ENCODE data around the gene TSEN34. TPM values are rescaled to one million over a fixed set of nuclear protein-coding genes. Genes with fewer than 3 reads are reported as not detected.
"Not testable (repeated sequence)": the region's sequence is repeated elsewhere in the genome, so short reads cannot be mapped to it uniquely, and the experiment has no call there.

TSEN34 gene
- total RNA-seq, 4 donors from 2014 or later, result 42.7 to 76.3 (median 69.1) TPM

- WGBS, result 79% methylated on average over 12 of the region's 12 CpGs
- H3K9me3 ChIP-seq, result no peaks in the 10 kb centered on the region
- H3K36me3 ChIP-seq, result peaks cover 20% of the 10 kb centered on the region
- H3K27ac ChIP-seq, result no peak overlapping the region
- no peak overlapping the region for H3K4me3 ChIP-seq
- peak in 1 of 2 donors; percentile 59 for DNase-seq (ENCODE audit: low spot score in 2 of 2)
- H3K4me1 ChIP-seq, result peaks cover 33% of the 10 kb centered on the region
- no peaks in the 10 kb centered on the region for H3K27me3 ChIP-seq
- TF ChIP-seq EP300 (IDR thresholded peaks at IDR 0.05), result no peak
- no peak for TF ChIP-seq CTCF (IDR thresholded peaks at IDR 0.05)
- TF ChIP-seq POLR2A (IDR thresholded peaks at IDR 0.05), result no peak
- no peak for TF ChIP-seq POLR2AphosphoS5 (IDR thresholded peaks at IDR 0.05)
These were observed 20.1 kb downstream of the TSEN34 start for GRCh38 chr19:54211235-54211634.

GRCh38 chr19:54214217-54214616 lies 23.1 kb downstream of the TSEN34 start:
- H3K9me3 ChIP-seq; H3K27me3 ChIP-seq; H3K4me1 ChIP-seq; H3K4me3 ChIP-seq; DNase-seq (ENCODE audit: low spot score in 2 of 2); H3K36me3 ChIP-seq; H3K27ac ChIP-seq: not testable (repeated sequence)
- WGBS, result 56% methylated on average over 4 of the region's 5 CpGs

- WGBS, result 94% methylated on average over 15 of the region's 19 CpGs
- not testable (repeated sequence) for H3K27ac ChIP-seq; H3K9me3 ChIP-seq; H3K4me3 ChIP-seq; DNase-seq (ENCODE audit: low spot score in 2 of 2); H3K4me1 ChIP-seq; H3K27me3 ChIP-seq; H3K36me3 ChIP-seq
These were observed 23.6 kb downstream of the TSEN34 start for GRCh38 chr19:54214734-54215133.

GRCh38 chr19:54216869-54217268 lies 25.8 kb downstream of the TSEN34 start:
- 82% methylated on average over 7 of the region's 9 CpGs for WGBS
- Histone ChIP-seq H3K27me3 (peaks cover under 1% of the 10 kb centered on the region), H3K4me1 (no peaks in the 10 kb centered on the region), H3K4me3 (no peak overlapping the region), H3K27ac (no peak overlapping the region), H3K36me3 (no peaks in the 10 kb centered on the region), H3K9me3 (no peaks in the 10 kb centered on the region)
- DNase-seq (ENCODE audit: low spot score in 2 of 2), result no peak
- TF ChIP-seq CTCF (IDR thresholded peaks at IDR 0.05) (no peak), POLR2AphosphoS5 (IDR thresholded peaks at IDR 0.05) (no peak), POLR2A (IDR thresholded peaks at IDR 0.05) (no peak), EP300 (IDR thresholded peaks at IDR 0.05) (no peak)

- H3K4me1 ChIP-seq; H3K27me3 ChIP-seq; H3K4me3 ChIP-seq; DNase-seq (ENCODE audit: low spot score in 2 of 2); H3K9me3 ChIP-seq; H3K36me3 ChIP-seq; H3K27ac ChIP-seq: not testable (repeated sequence)
- WGBS, result 53% methylated on average over 15 of the region's 20 CpGs
These were observed 26.6 kb downstream of the TSEN34 start for GRCh38 chr19:54217517-54218247.

- WGBS, result 76% methylated on average over 8 of the region's 8 CpGs
- Histone ChIP-seq H3K4me1 (peaks cover 3% of the 10 kb centered on the region), H3K9me3 (no peaks in the 10 kb centered on the region), H3K27ac (no peak overlapping the region), H3K36me3 (no peaks in the 10 kb centered on the region), H3K4me3 (no peak overlapping the region), H3K27me3 (peaks cover 14% of the 10 kb centered on the region)
- DNase-seq (ENCODE audit: low spot score in 2 of 2), result no peak
- no peak for TF ChIP-seq POLR2A (IDR thresholded peaks at IDR 0.05)
- TF ChIP-seq POLR2AphosphoS5 (IDR thresholded peaks at IDR 0.05), result no peak
- no peak for TF ChIP-seq EP300 (IDR thresholded peaks at IDR 0.05)
These were observed 27.2 kb downstream of the TSEN34 start for GRCh38 chr19:54218259-54218658.

GRCh38 chr19:54218960-54219661 lies 28.0 kb downstream of the TSEN34 start:
- no peak overlapping the region for H3K4me3 ChIP-seq
- H3K36me3 ChIP-seq, result no peaks in the 10 kb centered on the region
- WGBS, result 85% methylated on average over 17 of the region's 27 CpGs
- no peaks in the 10 kb centered on the region for H3K9me3 ChIP-seq
- peaks cover 4% of the 10 kb centered on the region for H3K4me1 ChIP-seq
- TF ChIP-seq CTCF (IDR thresholded peaks at IDR 0.05) (no peak), POLR2AphosphoS5 (IDR thresholded peaks at IDR 0.05) (no peak), POLR2A (IDR thresholded peaks at IDR 0.05) (no peak), EP300 (IDR thresholded peaks at IDR 0.05) (no peak)
- peaks cover 21% of the 10 kb centered on the region for H3K27me3 ChIP-seq
- DNase-seq (ENCODE audit: low spot score in 2 of 2), result no peak
- no peak overlapping the region for H3K27ac ChIP-seq

GRCh38 chr19:54219702-54220101 lies 28.6 kb downstream of the TSEN34 start:
- H3K4me3 ChIP-seq; DNase-seq (ENCODE audit: low spot score in 2 of 2); H3K9me3 ChIP-seq; H3K4me1 ChIP-seq; H3K27ac ChIP-seq; H3K36me3 ChIP-seq: not testable (repeated sequence)
- WGBS, result no CpG with 5 or more reads among the region's 5 CpGs
- H3K27me3 ChIP-seq, result peaks cover 21% of the 10 kb centered on the region

GRCh38 chr19:54221947-54222346 lies 30.8 kb downstream of the TSEN34 start:
- not testable (repeated sequence) for H3K9me3 ChIP-seq, H3K27ac ChIP-seq, H3K36me3 ChIP-seq, H3K4me1 ChIP-seq, H3K4me3 ChIP-seq
- 100% methylated on average over 1 of the region's 7 CpGs for WGBS
- DNase-seq (ENCODE audit: low spot score in 2 of 2), result peak; percentile 59 to 69
- peaks cover 21% of the 10 kb centered on the region for H3K27me3 ChIP-seq
